HEK293 (cell line): ENCODE data around the gene SCYL1.

Experiments
- BCL11B ChIP-seq: fragments of 450-650 bp; formaldehyde crosslinking; IDR thresholded peaks from 2 replicates; pipeline ENCODE4 v1.5.1; 2016; ENCODE audit warnings: low read depth, missing biosample characterization, missing genetic modification characterization
- GLI4 ChIP-seq: fragments of 450-650 bp; formaldehyde crosslinking; IDR thresholded peaks from 2 replicates; pipeline ENCODE4 v1.5.1; 2016; ENCODE audit warnings: missing biosample characterization, missing genetic modification characterization
- GLIS1 ChIP-seq: fragments of 450-650 bp; formaldehyde crosslinking; IDR thresholded peaks from 2 replicates; pipeline ENCODE4 v1.5.1; 2016; ENCODE audit warnings: missing biosample characterization, missing genetic modification characterization
- HOXA7 ChIP-seq: sonication (generic); formaldehyde crosslinking; IDR thresholded peaks from 2 replicates; pipeline ENCODE4 v1.8.1; 2022; ENCODE audit warnings: missing genetic modification reagents, borderline replicate concordance
- HOXD13 ChIP-seq: sonication (generic); formaldehyde crosslinking; IDR thresholded peaks from 2 replicates; pipeline ENCODE4 v1.8.0; 2022; ENCODE audit warnings: missing genetic modification reagents, borderline replicate concordance
- KLF1 ChIP-seq: fragments of 450-650 bp; formaldehyde crosslinking; IDR thresholded peaks from 2 replicates; pipeline ENCODE4 v1.5.1; 2016; ENCODE audit warnings: missing biosample characterization, missing genetic modification characterization
- KLF7 ChIP-seq: fragments of 450-650 bp; formaldehyde crosslinking; IDR thresholded peaks from 2 replicates; pipeline ENCODE4 v1.5.1; 2016; ENCODE audit warnings: missing biosample characterization, missing genetic modification characterization, borderline replicate concordance
- PATZ1 ChIP-seq: fragments of 450-650 bp; formaldehyde crosslinking; IDR thresholded peaks from 2 replicates; pipeline ENCODE4 v1.5.1; 2016; ENCODE audit warnings: missing biosample characterization, missing genetic modification characterization
- PRDM1 ChIP-seq: fragments of 450-650 bp; formaldehyde crosslinking; IDR thresholded peaks from 2 replicates; pipeline ENCODE4; 2016; ENCODE audit warnings: missing biosample characterization, missing genetic modification characterization
- SP7 ChIP-seq: fragments of 450-650 bp; formaldehyde crosslinking; IDR thresholded peaks from 2 replicates; pipeline ENCODE4 v1.5.1; 2016; ENCODE audit warnings: missing biosample characterization, missing genetic modification characterization
- TCF7L2 ChIP-seq: IDR thresholded peaks from 2 replicates; pipeline ENCODE4 v1.6.1; 2011; ENCODE audit warnings: low read depth, mild to moderate bottlenecking, inconsistent platforms, low read length, moderate library complexity, borderline replicate concordance
- WT1 ChIP-seq: fragments of 450-650 bp; formaldehyde crosslinking; IDR thresholded peaks from 2 replicates; pipeline ENCODE4 v1.5.1; 2016; ENCODE audit warnings: missing biosample characterization, missing genetic modification characterization
- ZBTB1 ChIP-seq: fragments of 450-650 bp; formaldehyde crosslinking; IDR thresholded peaks from 2 replicates; pipeline ENCODE4 v1.5.1; 2016; ENCODE audit warnings: missing biosample characterization, missing genetic modification characterization
- ZBTB49 ChIP-seq: fragments of 450-650 bp; formaldehyde crosslinking; IDR thresholded peaks from 2 replicates; pipeline ENCODE4 v1.5.1; 2016; ENCODE audit warnings: missing biosample characterization, missing genetic modification characterization, low read depth
- ZFP69B ChIP-seq: fragments of 450-650 bp; formaldehyde crosslinking; IDR thresholded peaks from 2 replicates; pipeline ENCODE4 v1.5.1; 2016; ENCODE audit warnings: missing biosample characterization, missing genetic modification characterization
- ZNF112 ChIP-seq: fragments of 450-650 bp; formaldehyde crosslinking; IDR thresholded peaks from 2 replicates; pipeline ENCODE4 v1.5.0; 2017; ENCODE audit warnings: missing biosample characterization, missing genetic modification characterization
- ZNF138 ChIP-seq: fragments of 450-650 bp; formaldehyde crosslinking; IDR thresholded peaks from 2 replicates; pipeline ENCODE4 v1.5.1; 2016; ENCODE audit warnings: missing biosample characterization, missing genetic modification characterization, borderline replicate concordance
- ZNF146 ChIP-seq: fragments of 450-650 bp; formaldehyde crosslinking; IDR thresholded peaks from 2 replicates; pipeline ENCODE4 v1.5.1; 2016; ENCODE audit warnings: missing biosample characterization, missing genetic modification characterization
- ZNF184 ChIP-seq: fragments of 450-650 bp; IDR thresholded peaks from 2 replicates; pipeline ENCODE4 v1.5.1; 2018; ENCODE audit warnings: missing biosample characterization, mild to moderate bottlenecking, missing genetic modification characterization
- ZNF19 ChIP-seq: fragments of 450-650 bp; formaldehyde crosslinking; IDR thresholded peaks from 2 replicates; pipeline ENCODE4; 2016; ENCODE audit warnings: missing biosample characterization, missing genetic modification characterization, low read depth
- ZNF221 ChIP-seq: fragments of 450-650 bp; formaldehyde crosslinking; IDR thresholded peaks from 2 replicates; pipeline ENCODE4 v1.5.1; 2017; ENCODE audit warnings: missing biosample characterization, missing genetic modification characterization, borderline replicate concordance
- ZNF302 ChIP-seq: fragments of 450-650 bp; formaldehyde crosslinking; IDR thresholded peaks from 2 replicates; pipeline ENCODE4 v1.5.1; 2016; ENCODE audit warnings: missing biosample characterization, missing genetic modification characterization, low read depth
- ZNF311 ChIP-seq: fragments of 450-650 bp; formaldehyde crosslinking; IDR thresholded peaks from 2 replicates; pipeline ENCODE4 v1.5.1; 2017; ENCODE audit warnings: missing biosample characterization, missing genetic modification characterization, borderline replicate concordance
- ZNF335 ChIP-seq: fragments of 450-650 bp; formaldehyde crosslinking; conservative IDR thresholded peaks from 2 replicates; pipeline ENCODE4 v1.5.1; 2016; ENCODE audit warnings: missing biosample characterization, missing genetic modification characterization
- ZNF341 ChIP-seq: fragments of 450-650 bp; formaldehyde crosslinking; IDR thresholded peaks from 2 replicates; pipeline ENCODE4; 2016; ENCODE audit warnings: low read depth, missing biosample characterization, missing genetic modification characterization
- ZNF37A ChIP-seq: fragments of 450-650 bp; IDR thresholded peaks from 2 replicates; pipeline ENCODE4 v1.5.1; 2018; ENCODE audit warnings: missing biosample characterization, missing genetic modification characterization
- ZNF404 ChIP-seq: fragments of 450-650 bp; formaldehyde crosslinking; IDR thresholded peaks from 2 replicates; pipeline ENCODE4 v1.5.1; 2017; ENCODE audit warnings: missing biosample characterization, missing genetic modification characterization
- ZNF423 ChIP-seq: fragments of 450-650 bp; formaldehyde crosslinking; IDR thresholded peaks from 2 replicates; pipeline ENCODE4 v1.5.1; 2016; ENCODE audit warnings: missing biosample characterization, missing genetic modification characterization
- ZNF426 ChIP-seq: fragments of 450-650 bp; formaldehyde crosslinking; IDR thresholded peaks from 2 replicates; pipeline ENCODE4 v1.5.1; 2017; ENCODE audit warnings: missing biosample characterization, missing genetic modification characterization, mild to moderate bottlenecking, inconsistent platforms, moderate library complexity
- ZNF433 ChIP-seq: fragments of 450-650 bp; formaldehyde crosslinking; IDR thresholded peaks from 2 replicates; pipeline ENCODE4 v1.5.1; 2016; ENCODE audit warnings: missing biosample characterization, missing genetic modification characterization, low read depth
- ZNF48 ChIP-seq: fragments of 450-650 bp; formaldehyde crosslinking; IDR thresholded peaks from 2 replicates; pipeline ENCODE4 v1.5.1; 2016; ENCODE audit warnings: missing biosample characterization, missing genetic modification characterization
- ZNF510 ChIP-seq: fragments of 450-650 bp; formaldehyde crosslinking; IDR thresholded peaks from 2 replicates; pipeline ENCODE4 v1.5.1; 2018; ENCODE audit warnings: mild to moderate bottlenecking, missing genetic modification characterization, missing biosample characterization; ENCODE audit not compliant: insufficient replicate concordance
- ZNF621 ChIP-seq: fragments of 450-650 bp; formaldehyde crosslinking; IDR thresholded peaks from 2 replicates; pipeline ENCODE4 v1.5.1; 2017; ENCODE audit warnings: missing biosample characterization, missing genetic modification characterization
- ZNF624 ChIP-seq: fragments of 450-650 bp; formaldehyde crosslinking; IDR thresholded peaks from 2 replicates; pipeline ENCODE4 v1.5.1; 2017; ENCODE audit warnings: missing biosample characterization, missing genetic modification characterization
- ZNF626 ChIP-seq: fragments of 450-650 bp; sonication (Bioruptor Pico); formaldehyde crosslinking; IDR thresholded peaks from 2 replicates; pipeline ENCODE4 v1.5.1; 2018; ENCODE audit warnings: missing biosample characterization, missing genetic modification characterization, inconsistent platforms
- ZNF660 ChIP-seq: fragments of 450-650 bp; IDR thresholded peaks from 2 replicates; pipeline ENCODE4 v1.5.1; 2018; ENCODE audit warnings: missing biosample characterization, mild to moderate bottlenecking, missing genetic modification characterization
- ZNF664 ChIP-seq: fragments of 450-650 bp; formaldehyde crosslinking; IDR thresholded peaks from 2 replicates; pipeline ENCODE4 v1.5.1; 2016; ENCODE audit warnings: missing biosample characterization, missing genetic modification characterization
- ZNF677 ChIP-seq: fragments of 450-650 bp; IDR thresholded peaks from 2 replicates; pipeline ENCODE4 v1.5.0; 2018; ENCODE audit warnings: missing biosample characterization, mild to moderate bottlenecking, missing genetic modification characterization, moderate library complexity
- ZNF777 ChIP-seq: fragments of 450-650 bp; formaldehyde crosslinking; IDR thresholded peaks from 2 replicates; pipeline ENCODE4 v1.5.1; 2017; ENCODE audit warnings: missing biosample characterization, missing genetic modification characterization, borderline replicate concordance
- ZNF785 ChIP-seq: fragments of 450-650 bp; formaldehyde crosslinking; IDR thresholded peaks from 2 replicates; pipeline ENCODE4 v1.5.1; 2016; ENCODE audit warnings: missing biosample characterization, missing genetic modification characterization

SCYL1 gene

GRCh38 chr11:65491614-65492386 is 33.1 kb upstream of the SCYL1 start (continued):
- TF ChIP-seq ZNF624 (no peak), ZNF335 (peak; percentile 64), ZNF184 (tag by site-specific recombination) (no peak), HOXA7 (no peak), ZNF341 (tag by site-specific recombination) (no peak), ZNF426 (tag by site-specific recombination) (no peak), ZNF785 (tag by site-specific recombination) (no peak), ZNF433 (tag by site-specific recombination) (no peak), ZNF146 (tag by site-specific recombination) (no peak), ZNF660 (tag by site-specific recombination) (peak; percentile 77; the same call in 1 of the 2 replicates), ZNF37A (tag by site-specific recombination) (no peak), ZNF302 (no peak), TCF7L2 (no peak), ZNF112 (tag by site-specific recombination) (no peak), PATZ1 (tag by site-specific recombination) (peak; percentile 74), ZNF510 (tag by site-specific recombination) (no peak), SP7 (tag by site-specific recombination) (peak; percentile 85), GLIS1 (tag by site-specific recombination) (peak; percentile 89), KLF1 (tag by site-specific recombination) (peak; percentile 34; the same call in 1 of the 2 replicates), HOXD13 (CRISPR knock-in tag) (no peak), ZNF621 (tag by site-specific recombination) (no peak), ZFP69B (tag by site-specific recombination) (peak; percentile 79), GLI4 (tag by site-specific recombination) (no peak), ZNF138 (tag by site-specific recombination) (no peak), ZNF677 (tag by site-specific recombination) (no peak), ZNF404 (tag by site-specific recombination) (no peak), ZNF221 (tag by site-specific recombination) (no peak), ZNF777 (tag by site-specific recombination) (no peak), ZNF664 (no peak), ZNF423 (tag by site-specific recombination) (peak; percentile 74), KLF7 (no peak), ZBTB49 (tag by site-specific recombination) (no peak), WT1 (tag by site-specific recombination) (peak; percentile 59; the same call in 1 of the 2 replicates), PRDM1 (tag by site-specific recombination) (no peak), ZNF626 (tag by site-specific recombination) (no peak), BCL11B (tag by site-specific recombination) (0 out of 2 replicates have a peak, but pooled peaks have one; percentile 31), ZNF48 (no peak), ZBTB1 (tag by site-specific recombination) (no peak), ZNF311 (tag by site-specific recombination) (no peak), ZNF19 (tag by site-specific recombination) (no peak)
